ENCODE measurements around the gene PCDHB14.
"Not testable (repeated sequence)": the region's sequence is repeated elsewhere in the genome, so short reads cannot be mapped to it uniquely, and the experiment has no call there.

DNA sequence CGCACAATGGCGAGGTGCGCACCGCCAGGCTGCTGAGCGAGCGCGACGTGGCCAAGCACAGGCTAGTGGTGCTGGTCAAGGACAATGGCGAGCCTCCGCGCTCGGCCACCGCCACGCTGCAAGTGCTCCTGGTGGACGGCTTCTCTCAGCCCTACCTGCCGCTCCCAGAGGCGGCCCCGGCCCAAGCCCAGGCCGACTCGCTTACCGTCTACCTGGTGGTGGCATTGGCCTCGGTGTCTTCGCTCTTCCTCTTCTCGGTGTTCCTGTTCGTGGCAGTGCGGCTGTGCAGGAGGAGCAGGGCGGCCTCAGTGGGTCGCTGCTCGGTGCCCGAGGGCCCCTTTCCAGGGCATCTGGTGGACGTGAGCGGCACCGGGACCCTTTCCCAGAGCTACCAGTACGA lies 24.3 kb downstream of the PCDHB14 start:
- TF ChIP-seq, protein P1, sequence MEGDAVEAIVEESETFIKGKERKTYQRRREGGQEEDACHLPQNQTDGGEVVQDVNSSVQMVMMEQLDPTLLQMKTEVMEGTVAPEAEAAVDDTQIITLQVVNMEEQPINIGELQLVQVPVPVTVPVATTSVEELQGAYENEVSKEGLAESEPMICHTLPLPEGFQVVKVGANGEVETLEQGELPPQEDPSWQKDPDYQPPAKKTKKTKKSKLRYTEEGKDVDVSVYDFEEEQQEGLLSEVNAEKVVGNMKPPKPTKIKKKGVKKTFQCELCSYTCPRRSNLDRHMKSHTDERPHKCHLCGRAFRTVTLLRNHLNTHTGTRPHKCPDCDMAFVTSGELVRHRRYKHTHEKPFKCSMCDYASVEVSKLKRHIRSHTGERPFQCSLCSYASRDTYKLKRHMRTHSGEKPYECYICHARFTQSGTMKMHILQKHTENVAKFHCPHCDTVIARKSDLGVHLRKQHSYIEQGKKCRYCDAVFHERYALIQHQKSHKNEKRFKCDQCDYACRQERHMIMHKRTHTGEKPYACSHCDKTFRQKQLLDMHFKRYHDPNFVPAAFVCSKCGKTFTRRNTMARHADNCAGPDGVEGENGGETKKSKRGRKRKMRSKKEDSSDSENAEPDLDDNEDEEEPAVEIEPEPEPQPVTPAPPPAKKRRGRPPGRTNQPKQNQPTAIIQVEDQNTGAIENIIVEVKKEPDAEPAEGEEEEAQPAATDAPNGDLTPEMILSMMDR (IDR thresholded peaks at IDR 0.05): not testable (repeated sequence)
- not testable (repeated sequence) for TF ChIP-seq POLR2AphosphoS5, POLR2A (IDR thresholded peaks at IDR 0.05)

Measured in upper lobe of left lung (tissue), 4 donors.